SK-N-SH (cell line): Measurements from ENCODE around the gene FCN3. TPM values are rescaled to one million over a fixed set of nuclear protein-coding genes. Genes with fewer than 3 reads are reported as not detected.

Source experiments
- CTCF ChIA-PET: fragments of 300-600, 350-600 bp; formaldehyde crosslinking; extraction: SDS; loops from one replicate; lab custom pipeline; 2021; lab: Yijun Ruan, JAX
- POLR2A ChIA-PET: fragments of 350-600 bp; sonication (Branson Sonifier 250); formaldehyde crosslinking; extraction: SDS; loops from one replicate; lab custom pipeline; 2020; ENCODE audit warnings: antibody characterized with exemption, inconsistent platforms; lab: Yijun Ruan, JAX
- DNase-seq: peaks from one replicate; pipeline ENCODE4 v3.0.0; 2012
- H2AFZ ChIP-seq: fragments of 200-600 bp; sonication (generic); 2 replicates; pipeline ENCODE4 v1.8.1; 2016; ENCODE audit warnings: antibody characterized with exemption, mild to moderate bottlenecking, low read depth
- H3F3A ChIP-seq: fragments of 200-600 bp; sonication (generic); replicated peaks from 2 replicates; pipeline ENCODE3; 2016; ENCODE audit warnings: antibody characterized with exemption, mild to moderate bottlenecking; ENCODE audit not compliant: insufficient read depth
- H3K27ac ChIP-seq, 2 experiments: fragments of 200-500 bp in 1 of 2; fragments of 200-600 bp in 1 of 2; sonication (Bioruptor generic) in 1 of 2; sonication (generic), shearing (Covaris generic) in 1 of 2; 2 replicates each; pipeline versions ENCODE4 v1.5.1 to v1.6.1; 2014 to 2016; ENCODE audit warnings: low read depth in 2 of 2, inconsistent platforms in 1 of 2, low read length in 1 of 2, mild to moderate bottlenecking in 1 of 2, mixed read lengths in 1 of 2
- H3K27me3 ChIP-seq: fragments of 200-600 bp; sonication (generic), shearing (Covaris generic); 2 replicates; pipeline ENCODE4 v1.6.1; 2016; ENCODE audit warnings: mixed run types; ENCODE audit not compliant: insufficient read depth
- H3K36me3 ChIP-seq, 2 experiments: fragments of 200-500 bp in 1 of 2; fragments of 200-600 bp in 1 of 2; sonication (Bioruptor generic) in 1 of 2; sonication (generic) in 1 of 2; replicated peaks in 1 of 2; 2 replicates each; pipeline versions ENCODE3 to v1.5.1; 2014 to 2016; ENCODE audit warnings: low read length in 1 of 2, mild to moderate bottlenecking in 1 of 2; ENCODE audit not compliant: insufficient read depth in 2 of 2, control insufficient read depth in 1 of 2
- H3K4me1 ChIP-seq, 2 experiments: fragments of 200-500 bp in 1 of 2; fragments of 200-600 bp in 1 of 2; sonication (Bioruptor generic) in 1 of 2; sonication (generic), shearing (Covaris generic) in 1 of 2; 2 replicates each; pipeline versions ENCODE4 v1.5.1 to v1.6.1; 2014 to 2016; ENCODE audit warnings: low read depth in 1 of 2, low read length in 1 of 2, mixed run types in 1 of 2; ENCODE audit not compliant: insufficient read depth in 2 of 2, control insufficient read depth in 1 of 2
- H3K4me2 ChIP-seq: fragments of 200-600 bp; sonication (generic), shearing (Covaris generic); 2 replicates; pipeline ENCODE4 v1.6.1; 2017; ENCODE audit warnings: mixed run types
- H3K4me3 ChIP-seq, 2 experiments: fragments of 200-500 bp in 1 of 2; fragments of 200-600 bp in 1 of 2; sonication (Bioruptor generic) in 1 of 2; sonication (generic), shearing (Covaris generic) in 1 of 2; 2 replicates each; pipeline versions ENCODE4 v1.5.1 to v1.8.1; 2014 to 2016; ENCODE audit warnings: low read depth in 2 of 2, inconsistent platforms in 1 of 2, low read length in 1 of 2, mild to moderate bottlenecking in 1 of 2, mixed read lengths in 1 of 2, moderate library complexity in 1 of 2
- H3K79me2 ChIP-seq: fragments of 200-600 bp; sonication (generic); 2 replicates; pipeline ENCODE4 v1.8.1; 2017; ENCODE audit warnings: mild to moderate bottlenecking; ENCODE audit not compliant: insufficient read depth
- H3K9ac ChIP-seq: fragments of 200-600 bp; sonication (generic); 2 replicates; pipeline ENCODE4 v1.6.1; 2017; ENCODE audit warnings: mixed run types
- H3K9me2 ChIP-seq: fragments of 200-600 bp; sonication (generic); 2 replicates; pipeline ENCODE4 v1.6.1; 2017; ENCODE audit warnings: mixed run types
- H3K9me3 ChIP-seq: fragments of 200-600 bp; sonication (generic); 2 replicates; pipeline ENCODE4 v1.6.1; 2017; ENCODE audit warnings: mixed run types, mild to moderate bottlenecking, moderate library complexity
- H4K20me1 ChIP-seq: fragments of 200-600 bp; sonication (generic); 2 replicates; pipeline ENCODE4 v1.6.1; 2017; ENCODE audit warnings: mild to moderate bottlenecking, mixed run types; ENCODE audit not compliant: insufficient read depth
- EP300 ChIP-seq, 2 experiments: IDR thresholded peaks; 2 replicates each; pipeline versions ENCODE4 v1.4.0 to v1.6.1; 2012; ENCODE audit warnings: borderline replicate concordance in 1 of 2, low read depth in 1 of 2, low read length in 1 of 2
- EZH2phosphoT487 ChIP-seq: fragments of 200-600 bp; sonication (generic); IDR thresholded peaks from 2 replicates; pipeline ENCODE4 v1.6.1; 2017; ENCODE audit warnings: low read depth, mixed run types, mild to moderate bottlenecking, antibody characterized with exemption, moderate library complexity, borderline replicate concordance
- GATA2 ChIP-seq: sonication (generic); formaldehyde crosslinking; IDR thresholded peaks from 2 replicates; pipeline ENCODE4 v1.5.0; 2020; ENCODE audit warnings: mild to moderate bottlenecking, missing genetic modification reagents
- IRF3 ChIP-seq: fragments of 150-350 bp; IDR thresholded peaks from 2 replicates; pipeline ENCODE4 v1.6.1; 2016; ENCODE audit warnings: mild to moderate bottlenecking, low read depth, low read length
- MAX ChIP-seq: IDR thresholded peaks from 2 replicates; pipeline ENCODE4 v1.4.0; 2012; ENCODE audit warnings: low read depth
- PBX3 ChIP-seq: IDR thresholded peaks from 2 replicates; pipeline ENCODE4; 2012
- POLR2AphosphoS5 ChIP-seq: IDR thresholded peaks from 2 replicates; pipeline ENCODE4 v1.6.1; 2012; ENCODE audit warnings: low read depth, low read length
- RAD21 ChIP-seq: IDR thresholded peaks from 2 replicates; pipeline ENCODE4 v1.6.1; 2012; ENCODE audit warnings: mild to moderate bottlenecking, low read length
- SMC3 ChIP-seq: IDR thresholded peaks from 2 replicates; pipeline ENCODE4 v1.6.1; 2012; ENCODE audit warnings: low read depth, low read length, improper control_type of control experiment
- TAF1 ChIP-seq: IDR thresholded peaks from 2 replicates; pipeline ENCODE4 v1.6.1; 2012; ENCODE audit warnings: low read depth, mild to moderate bottlenecking, low read length, moderate library complexity, borderline replicate concordance
- YY1 ChIP-seq: IDR thresholded peaks from 2 replicates; pipeline ENCODE4 v1.4.0; 2012; ENCODE audit warnings: low read depth, mild to moderate bottlenecking
- WGBS: methylation state at CpG from one replicate; pipeline ENCODE4 v1.1.6; 2017; ENCODE audit warnings: low lambda C conversion rate; 5-methylcytosine and 5-hydroxymethylcytosine counted together
- polyA plus RNA-seq, 3 experiments: library from polyadenylated mRNA; depleted of rRNA; stranded (reverse); fragments of >200 nt; gene quantifications; 2 replicates each; pipeline ENCODE4 v1.2.3, GENCODE V29; 2012
- TF ChIP-seq, protein P1 (sequence below): IDR thresholded peaks from 2 replicates; pipeline ENCODE4 v1.6.1; 2012; ENCODE audit warnings: mild to moderate bottlenecking, low read depth, low read length, moderate library complexity

FCN3 gene
- polyA plus RNA-seq, 1 of the 3 experiments (the other 2 are of a cell fraction) = not detected

GRCh38 chr1:27365372-27366112 lies 9.1 kb downstream of the FCN3 start:
- POLR2A ChIA-PET = interaction anchor here (0.5 to 2.6 kb wide), 15 partner anchors 9 to 1444 kb away, joined by 3 to 24 read pairs (median 4); partner anchors contain the start of genes CD164L2 and GPR3
- Histone ChIP-seq H2AFZ (peak overlapping the region; percentile 95), H3K4me3 (peak overlapping the region; percentile 69 to 89), H3K9ac (peak overlapping the region; percentile 93), H3K9me3 (no peaks in the 10 kb centered on the region), H4K20me1 (no peaks in the 10 kb centered on the region), H3K4me1 (peaks cover 4 to 14% of the 10 kb centered on the region in 2 experiments; a peak in 2 of 4 replicates), H3K27ac (peak overlapping the region; percentile 84 to 94), H3K36me3 (peaks cover 0 to 27% of the 10 kb centered on the region in 2 experiments), H3F3A (peaks cover 9% of the 10 kb centered on the region), H3K27me3 (no peaks in the 10 kb centered on the region), H3K79me2 (peaks cover 9% of the 10 kb centered on the region; the same call in 1 of the 2 replicates), H3K9me2 (no peaks in the 10 kb centered on the region), H3K4me2 (peak overlapping the region; percentile 78)
- peak; percentile 46; the same call in 1 of the 2 replicates for TF ChIP-seq TAF1
- no peak for TF ChIP-seq RAD21
- TF ChIP-seq POLR2AphosphoS5 = peak; percentile 70; the same call in 1 of the 2 replicates
- peak; percentile 29; the same call in 1 of the 2 replicates for TF ChIP-seq MAX
- TF ChIP-seq, protein P1, sequence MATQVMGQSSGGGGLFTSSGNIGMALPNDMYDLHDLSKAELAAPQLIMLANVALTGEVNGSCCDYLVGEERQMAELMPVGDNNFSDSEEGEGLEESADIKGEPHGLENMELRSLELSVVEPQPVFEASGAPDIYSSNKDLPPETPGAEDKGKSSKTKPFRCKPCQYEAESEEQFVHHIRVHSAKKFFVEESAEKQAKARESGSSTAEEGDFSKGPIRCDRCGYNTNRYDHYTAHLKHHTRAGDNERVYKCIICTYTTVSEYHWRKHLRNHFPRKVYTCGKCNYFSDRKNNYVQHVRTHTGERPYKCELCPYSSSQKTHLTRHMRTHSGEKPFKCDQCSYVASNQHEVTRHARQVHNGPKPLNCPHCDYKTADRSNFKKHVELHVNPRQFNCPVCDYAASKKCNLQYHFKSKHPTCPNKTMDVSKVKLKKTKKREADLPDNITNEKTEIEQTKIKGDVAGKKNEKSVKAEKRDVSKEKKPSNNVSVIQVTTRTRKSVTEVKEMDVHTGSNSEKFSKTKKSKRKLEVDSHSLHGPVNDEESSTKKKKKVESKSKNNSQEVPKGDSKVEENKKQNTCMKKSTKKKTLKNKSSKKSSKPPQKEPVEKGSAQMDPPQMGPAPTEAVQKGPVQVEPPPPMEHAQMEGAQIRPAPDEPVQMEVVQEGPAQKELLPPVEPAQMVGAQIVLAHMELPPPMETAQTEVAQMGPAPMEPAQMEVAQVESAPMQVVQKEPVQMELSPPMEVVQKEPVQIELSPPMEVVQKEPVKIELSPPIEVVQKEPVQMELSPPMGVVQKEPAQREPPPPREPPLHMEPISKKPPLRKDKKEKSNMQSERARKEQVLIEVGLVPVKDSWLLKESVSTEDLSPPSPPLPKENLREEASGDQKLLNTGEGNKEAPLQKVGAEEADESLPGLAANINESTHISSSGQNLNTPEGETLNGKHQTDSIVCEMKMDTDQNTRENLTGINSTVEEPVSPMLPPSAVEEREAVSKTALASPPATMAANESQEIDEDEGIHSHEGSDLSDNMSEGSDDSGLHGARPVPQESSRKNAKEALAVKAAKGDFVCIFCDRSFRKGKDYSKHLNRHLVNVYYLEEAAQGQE = no peak
- TF ChIP-seq EP300 (IDR thresholded peaks at IDR 0.05; ENCODE audit: borderline replicate concordance in 1 of 2, low read depth in 1 of 2, low read length in 1 of 2) = peak in 1 of 2 experiments; percentile 66; a peak in 3 of 4 replicates
- peak; percentile 97 for DNase-seq
- WGBS = 2% methylated on average over 28 of the region's 40 CpGs
- CTCF ChIA-PET = interaction anchor here (0.6 to 9.6 kb wide), 29 partner anchors 10 to 292 kb away, joined by 3 to 154 read pairs (median 4); partner anchors contain the start of genes CD164L2, FCN3 and TMEM222

DNA sequence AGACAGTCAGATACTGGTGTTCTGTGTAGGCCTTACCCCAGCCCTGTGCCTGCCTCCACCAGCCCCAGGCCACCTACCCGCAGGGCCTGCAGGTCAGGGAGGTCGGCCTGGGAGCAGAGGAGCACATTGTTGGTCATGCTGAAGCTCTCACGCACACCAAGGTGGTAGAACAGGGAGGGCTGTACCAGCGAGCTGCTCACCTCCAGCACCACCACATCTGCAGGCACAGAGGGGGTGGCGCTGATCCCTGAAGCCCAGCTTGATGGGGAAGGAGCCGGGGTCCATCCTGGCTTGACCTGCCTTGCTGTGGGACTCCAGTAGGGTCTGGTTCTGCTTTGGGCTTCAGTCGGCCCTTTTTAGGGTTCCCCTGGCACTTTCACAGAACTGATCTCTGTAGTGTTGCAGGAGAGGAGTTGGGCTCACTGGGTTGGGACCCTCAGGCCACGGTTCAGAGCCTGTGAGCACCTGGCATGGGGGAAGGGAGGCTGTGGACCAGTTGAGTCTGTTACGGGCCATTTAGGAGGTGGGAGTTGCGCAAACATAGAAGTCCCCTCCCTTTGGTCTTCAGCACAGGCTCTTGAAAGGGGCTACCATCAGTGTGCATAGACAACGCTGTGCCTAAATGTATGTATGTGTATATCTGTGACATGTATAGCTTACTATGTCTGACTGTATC lies 9.8 kb downstream of the FCN3 start:
- H3K4me1 ChIP-seq = peaks cover 4 to 14% of the 10 kb centered on the region in 2 experiments; a peak in 2 of 4 replicates
- peak overlapping the region; percentile 84 to 94 for H3K27ac ChIP-seq
- H3K9me3 ChIP-seq = no peaks in the 10 kb centered on the region
- peaks cover 0 to 27% of the 10 kb centered on the region in 2 experiments for H3K36me3 ChIP-seq
- peaks cover 9% of the 10 kb centered on the region; the same call in 1 of the 2 replicates for H3K79me2 ChIP-seq
- peak overlapping the region; percentile 69 to 89 for H3K4me3 ChIP-seq
- H3K9me2 ChIP-seq = no peaks in the 10 kb centered on the region
- 43% methylated on average over 3 of the region's 11 CpGs for WGBS
- POLR2A ChIA-PET = interaction anchor here (0.5 to 2.6 kb wide), 11 partner anchors 9 to 1445 kb away, joined by 3 to 24 read pairs (median 3); partner anchors contain the start of genes CD164L2 and GPR3
- DNase-seq = no peak
- no peaks in the 10 kb centered on the region for H3K27me3 ChIP-seq
- peaks cover 9% of the 10 kb centered on the region for H3F3A ChIP-seq
- peak overlapping the region; percentile 95 for H2AFZ ChIP-seq
- no peaks in the 10 kb centered on the region for H4K20me1 ChIP-seq
- peak overlapping the region; percentile 29 for H3K9ac ChIP-seq
- CTCF ChIA-PET = interaction anchor here (1.0 to 9.6 kb wide), 13 partner anchors 9 to 242 kb away, joined by 3 to 154 read pairs (median 7); partner anchors contain the start of gene CD164L2
- H3K4me2 ChIP-seq = peak overlapping the region; percentile 78
- TF ChIP-seq PBX3 = no peak
- no peak for TF ChIP-seq EZH2phosphoT487
- no peak for TF ChIP-seq SMC3
- TF ChIP-seq IRF3 = no peak
- no peak for TF ChIP-seq GATA2 (CRISPR knock-in tag)
- no peak for TF ChIP-seq YY1
- no peak for TF ChIP-seq RAD21
